ENCODE results near the gene CALB2.

The CALB2 gene

DNA sequence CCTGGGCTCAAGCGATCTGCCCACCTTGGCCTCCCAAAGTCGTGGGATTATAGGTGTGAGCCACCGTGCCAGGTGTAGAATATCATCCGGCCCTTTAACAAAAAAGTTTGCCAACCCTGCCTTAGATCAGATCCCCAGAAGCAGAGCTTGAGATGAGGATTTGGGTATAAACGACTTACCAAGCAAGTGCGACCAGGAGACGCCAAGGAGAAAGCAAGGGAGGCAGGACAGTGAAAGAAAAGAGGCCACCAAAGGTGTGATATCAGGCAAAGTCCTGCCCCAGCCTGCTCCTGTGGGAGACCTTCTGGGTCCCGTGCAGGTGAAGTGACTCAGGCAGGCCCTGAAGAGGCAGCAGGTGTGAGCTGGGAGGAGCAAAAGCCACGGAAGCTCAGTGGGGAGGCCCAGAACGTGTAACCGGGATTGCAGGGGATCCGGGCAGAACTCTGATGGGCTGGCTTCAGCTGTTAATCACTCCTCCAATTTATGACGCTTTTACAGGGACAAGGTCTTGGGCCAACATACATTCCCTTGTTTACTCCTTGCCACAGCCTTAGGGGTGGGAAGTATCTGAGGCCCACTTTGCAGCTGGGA lies 14.1 kb upstream of the CALB2 start:
- no peak for TF ChIP-seq ZFX (IDR thresholded peaks at IDR 0.05)
- TF ChIP-seq, protein P1, sequence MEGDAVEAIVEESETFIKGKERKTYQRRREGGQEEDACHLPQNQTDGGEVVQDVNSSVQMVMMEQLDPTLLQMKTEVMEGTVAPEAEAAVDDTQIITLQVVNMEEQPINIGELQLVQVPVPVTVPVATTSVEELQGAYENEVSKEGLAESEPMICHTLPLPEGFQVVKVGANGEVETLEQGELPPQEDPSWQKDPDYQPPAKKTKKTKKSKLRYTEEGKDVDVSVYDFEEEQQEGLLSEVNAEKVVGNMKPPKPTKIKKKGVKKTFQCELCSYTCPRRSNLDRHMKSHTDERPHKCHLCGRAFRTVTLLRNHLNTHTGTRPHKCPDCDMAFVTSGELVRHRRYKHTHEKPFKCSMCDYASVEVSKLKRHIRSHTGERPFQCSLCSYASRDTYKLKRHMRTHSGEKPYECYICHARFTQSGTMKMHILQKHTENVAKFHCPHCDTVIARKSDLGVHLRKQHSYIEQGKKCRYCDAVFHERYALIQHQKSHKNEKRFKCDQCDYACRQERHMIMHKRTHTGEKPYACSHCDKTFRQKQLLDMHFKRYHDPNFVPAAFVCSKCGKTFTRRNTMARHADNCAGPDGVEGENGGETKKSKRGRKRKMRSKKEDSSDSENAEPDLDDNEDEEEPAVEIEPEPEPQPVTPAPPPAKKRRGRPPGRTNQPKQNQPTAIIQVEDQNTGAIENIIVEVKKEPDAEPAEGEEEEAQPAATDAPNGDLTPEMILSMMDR (conservative IDR thresholded peaks at IDR 0.05), result no peak
- H3K27ac ChIP-seq, result no peak overlapping the region

DNA sequence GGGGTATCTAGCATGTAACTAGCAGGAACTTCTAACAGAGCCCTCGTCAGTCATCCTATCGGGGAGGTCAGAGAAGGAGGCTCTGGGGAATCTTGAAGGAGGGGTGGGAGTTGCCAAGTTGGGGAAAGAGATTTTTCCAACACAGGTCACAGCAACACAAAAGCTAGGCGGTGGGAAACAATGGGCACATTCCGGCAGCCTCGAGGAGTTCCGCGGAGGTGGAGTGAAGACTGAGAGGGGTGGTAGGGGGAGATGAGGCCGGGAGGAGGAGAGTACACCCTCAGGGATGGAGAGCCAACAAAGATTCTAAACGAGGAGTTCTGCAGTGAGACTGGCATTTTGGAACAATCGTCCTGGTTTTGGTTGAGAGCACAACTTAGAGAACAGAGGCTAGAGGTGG lies 13.5 kb upstream of the CALB2 start:
- TF ChIP-seq, protein P1 (conservative IDR thresholded peaks at IDR 0.05), result no peak
- no peak overlapping the region for H3K27ac ChIP-seq

GRCh38 chr16:71347146-71347545 lies 11.4 kb upstream of the CALB2 start:
- H3K27ac ChIP-seq, result no peak overlapping the region

DNA sequence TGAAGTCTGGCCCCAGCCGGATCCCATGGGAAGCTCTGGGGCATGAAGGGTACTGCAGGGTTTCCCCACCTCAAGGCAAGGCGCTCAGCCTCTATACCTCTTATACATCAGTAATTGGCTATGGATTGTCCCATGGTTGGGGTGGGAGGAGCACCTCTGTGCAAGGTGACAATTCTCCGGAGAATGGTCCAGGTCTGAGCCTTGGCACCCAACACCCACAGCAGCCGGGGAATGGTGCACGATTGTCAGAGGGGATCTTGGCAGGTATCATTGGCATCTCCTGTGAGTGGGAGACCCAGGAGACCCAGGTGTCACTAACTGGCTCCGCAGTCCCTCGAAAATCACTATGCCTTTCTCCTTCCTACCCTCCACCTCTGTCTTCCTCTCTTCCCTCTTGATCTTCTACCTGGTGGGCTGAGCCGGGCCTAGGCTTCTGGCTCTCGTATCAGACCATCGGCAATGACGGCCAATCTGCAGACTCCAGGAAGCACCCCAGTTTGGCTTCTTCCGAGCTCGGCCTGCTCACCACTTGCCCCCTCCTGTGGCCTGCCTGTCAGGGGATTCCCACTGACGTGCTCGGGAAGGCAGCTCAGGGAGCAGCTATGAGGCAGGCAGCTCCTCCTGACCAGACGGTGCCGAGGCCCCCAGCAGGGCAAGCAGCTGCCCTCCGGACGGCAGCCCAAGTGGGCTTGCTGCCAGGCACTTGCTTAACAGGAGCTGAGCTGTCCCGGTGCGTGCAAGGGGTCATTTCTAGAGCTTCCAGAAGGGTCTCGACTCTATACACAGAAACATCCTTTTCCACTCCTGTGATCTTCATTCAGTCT lies 10.0 kb upstream of the CALB2 start:
- no peak overlapping the region for H3K27ac ChIP-seq
- TF ChIP-seq, protein P1 (conservative IDR thresholded peaks at IDR 0.05), result no peak
- no peak for TF ChIP-seq ZFX (IDR thresholded peaks at IDR 0.05)

More at GRCh38 chr16:71347146-71347545, 11.4 kb upstream of the CALB2 start:
- TF ChIP-seq, protein P1 (conservative IDR thresholded peaks at IDR 0.05), result no peak
- TF ChIP-seq ZFX (IDR thresholded peaks at IDR 0.05), result no peak

DNA sequence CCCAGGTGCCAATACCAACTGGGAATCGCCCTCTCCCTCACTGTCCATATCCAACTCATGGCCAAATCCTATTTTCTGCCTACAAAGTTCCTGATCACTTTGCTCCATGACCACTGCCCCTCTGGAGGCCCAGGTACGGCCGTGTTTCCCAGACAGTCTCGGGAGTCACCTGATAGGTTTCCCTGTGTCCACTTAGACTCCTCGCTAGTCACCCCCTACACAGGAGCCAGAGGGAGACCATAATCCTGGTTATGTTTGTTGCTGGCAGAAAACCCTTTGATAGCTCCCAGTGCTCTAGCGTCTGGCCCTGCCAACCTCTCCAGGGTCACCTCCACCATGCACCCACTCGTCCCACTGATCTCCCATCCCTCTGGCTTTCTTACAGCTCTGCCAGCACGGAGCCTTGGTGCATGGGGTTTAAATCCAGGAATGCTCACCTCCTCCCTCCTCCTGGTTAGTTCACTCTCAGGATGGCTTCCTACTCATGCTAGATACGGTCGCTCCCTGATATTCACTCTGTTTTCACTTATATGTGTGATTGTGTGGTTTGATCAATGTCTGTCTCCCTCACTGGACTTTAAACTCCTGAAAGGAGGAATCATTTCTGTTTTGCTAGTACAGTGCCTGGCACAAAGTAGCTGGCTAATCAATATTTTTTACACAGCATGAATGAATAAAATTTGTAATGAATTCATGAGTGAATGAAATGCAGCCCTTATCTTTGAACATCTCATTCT lies 7.5 kb upstream of the CALB2 start:
- H3K27ac ChIP-seq, result 0 out of 2 replicates have a peak overlapping the region, but pooled peaks have one; percentile 7
- TF ChIP-seq ZFX (IDR thresholded peaks at IDR 0.05), result no peak
- TF ChIP-seq, protein P1 (conservative IDR thresholded peaks at IDR 0.05), result no peak

GRCh38 chr16:71351558-71351901 lies 7.0 kb upstream of the CALB2 start:
- no peak overlapping the region for H3K27ac ChIP-seq
- no peak for TF ChIP-seq ZFX (IDR thresholded peaks at IDR 0.05)
- TF ChIP-seq, protein P1 (conservative IDR thresholded peaks at IDR 0.05), result no peak

DNA sequence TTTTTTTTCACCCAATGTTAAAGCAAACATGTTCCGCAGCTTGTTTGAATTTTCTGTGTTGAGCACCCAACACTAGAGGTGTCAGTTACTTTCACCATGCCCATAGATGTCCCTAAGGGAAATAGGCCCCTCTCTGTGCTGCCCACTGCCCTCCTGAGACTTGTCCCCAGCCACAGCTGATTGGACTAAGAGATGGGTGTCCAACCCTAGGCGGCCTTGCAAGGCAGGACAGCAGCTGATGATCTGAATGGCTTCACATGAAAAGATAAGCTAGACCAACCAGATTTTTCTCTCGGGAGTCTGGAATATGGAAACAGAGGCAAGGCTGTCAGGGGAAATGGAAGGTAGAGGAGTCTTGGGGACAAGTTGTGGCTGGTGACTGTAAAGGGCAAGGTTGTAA lies 6.1 kb upstream of the CALB2 start:
- no peak overlapping the region for H3K27ac ChIP-seq
- TF ChIP-seq ZFX (IDR thresholded peaks at IDR 0.05), result no peak
- TF ChIP-seq, protein P1 (conservative IDR thresholded peaks at IDR 0.05), result no peak

Data from C4-2B (cell line).